Adrenal gland (tissue), 12 donors: Measurements from ENCODE around the gene MED12. TPM values are rescaled to one million over a fixed set of nuclear protein-coding genes. Genes with fewer than 3 reads are reported as not detected.

Source experiments
- DNase-seq, 7 donors: peaks; one replicate each; pipeline ENCODE4 v3.0.0-alpha.2; 2019 to 2020
- H3K27ac ChIP-seq, 5 donors: fragments of 200-600 bp; sonication (generic) in 4 of 5; 1 replicate in 3 of 5; 2 replicates in 2 of 5; pipeline versions ENCODE4 v1.5.1 to v1.8.0; 2016 to 2020; ENCODE audit warnings: mild to moderate bottlenecking in 1 of 5
- H3K27me3 ChIP-seq: fragments of 200-600 bp; 2 replicates; pipeline ENCODE4 v1.8.0; 2021
- H3K36me3 ChIP-seq, 2 donors: fragments of 200-600 bp; replicated peaks in 1 of 2; 1 replicate in 1 of 2; 2 replicates in 1 of 2; pipeline versions ENCODE4 v1.5.1 to v1.8.0; 2018 to 2022
- H3K4me1 ChIP-seq, 2 donors: fragments of 200-600 bp; replicated peaks in 1 of 2; 1 replicate in 1 of 2; 2 replicates in 1 of 2; pipeline versions ENCODE4 v1.5.1 to v1.8.0; 2018 to 2021
- H3K4me3 ChIP-seq, 4 donors: fragments of 200-600 bp; sonication (generic) in 3 of 4; one replicate each; pipeline ENCODE4 v1.5.1; 2016 to 2018
- H3K9me3 ChIP-seq, 3 donors: fragments of 200-600 bp; sonication (generic) in 1 of 3; replicated peaks in 1 of 3; 1 replicate in 2 of 3; 2 replicates in 1 of 3; pipeline versions ENCODE4 v1.5.1 to v1.8.0; 2016 to 2021
- CTCF ChIP-seq, 6 experiments: fragments of 450-650 bp in 4 of 6; fragments of 200-600 bp in 2 of 6; sonication (generic) in 1 of 6; IDR thresholded peaks; 1 replicate in 5 of 6; 2 replicates in 1 of 6; pipeline versions ENCODE4 v1.5.1 to v1.8.0; 2016 to 2021; ENCODE audit warnings: antibody characterized with exemption in 6 of 6, mild to moderate bottlenecking in 2 of 6, moderate library complexity in 1 of 6
- POLR2A ChIP-seq, 2 donors: fragments of 450-650 bp; IDR thresholded peaks; one replicate each; pipeline ENCODE4 v1.6.1; 2017; ENCODE audit warnings: antibody characterized with exemption in 2 of 2, mild to moderate bottlenecking in 2 of 2, moderate library complexity in 1 of 2
- WGBS, 4 donors: extraction: QIAGEN DNeasy Blood & Tissue Kit in 2 of 4; methylation state at CpG; one replicate each; pipeline versions ENCODE4 v1.1.5 to v1.1.7; 2013 to 2017; 5-methylcytosine and 5-hydroxymethylcytosine counted together
- intact Hi-C, 2 donors: fragments of 100-400 bp; cut with DNase I; formaldehyde crosslinking; loops; one replicate each; pipeline versions ENCODE4 v1.14.1 to v1.15.0; 2022 to 2023
- polyA plus RNA-seq, 3 donors: library from polyadenylated mRNA; stranded (reverse); fragments of 200-250 nt in 2 of 3; fragments of 350-450 nt in 1 of 3; fragmentation: Illumina TruSeq in 1 of 3; extraction: RNeasy Lipid Tissue Mini Kit (QIAGEN cat#74804) in 1 of 3; gene quantifications; one replicate each; pipeline ENCODE4 v1.2.3, GENCODE V29; 2013 to 2014
- total RNA-seq, 9 donors: library from RNA; depleted of rRNA in 4 of 9; stranded (reverse); fragments of >200 nt in 4 of 9; fragments of 120-200 nt in 1 of 9; fragmentation: NEBNext Ultra II Directional in 1 of 9; extraction: Animal tissue kit (Norgen Biotek cat#: 25700) in 1 of 9; gene quantifications; one replicate each; pipeline versions ENCODE4 v1.1.0 to v1.2.4, GENCODE V29; 2013 to 2023
- donor health status: healthy with polysubstance abuse.
- donor health status: Bipolar disorder and iron deficiency.
- donor health status: DM: yes; HTN: yes; CAD: no.
- donor health status: DM: no; HTN: no; CAD: no.
- donor health status: DM: no; HTN: no; CAD: no.
- donor health status: DM: yes; HTN: yes; CAD: no.

The MED12 gene
- total and polyA plus RNA-seq, 12 donors = 34.0 to 107 (median 78.4) TPM

GRCh38 chrX:71107245-71107644 lies 11.2 kb upstream of the MED12 start:
- no peaks in the 10 kb centered on the region for H3K9me3 ChIP-seq
- H3K27me3 ChIP-seq = no peaks in the 10 kb centered on the region
- intact Hi-C loops = no loop called here
- WGBS, 4 donors = 62 to 81% (median 74%) methylated on average over 4 of the region's 4 CpGs
- no peak for TF ChIP-seq POLR2A (IDR thresholded peaks at IDR 0.05)
- TF ChIP-seq CTCF (IDR thresholded peaks at IDR 0.05) = no peak
- no peaks in the 10 kb centered on the region for H3K36me3 ChIP-seq
- H3K4me1 ChIP-seq = peaks cover 0 to 8% of the 10 kb centered on the region in 2 donors
- no peak overlapping the region for H3K4me3 ChIP-seq
- no peak for DNase-seq
- no peak overlapping the region for H3K27ac ChIP-seq

GRCh38 chrX:71107762-71108360 lies 10.5 kb upstream of the MED12 start:
- Histone ChIP-seq H3K9me3 (no peaks in the 10 kb centered on the region), H3K4me1 (peaks cover 0 to 8% of the 10 kb centered on the region in 2 donors), H3K27ac (no peak overlapping the region), H3K4me3 (no peak overlapping the region), H3K36me3 (no peaks in the 10 kb centered on the region), H3K27me3 (no peaks in the 10 kb centered on the region)
- WGBS, 4 donors = 61 to 68% (median 61%) methylated on average over 4 to 9 of the region's 9 CpGs
- no peak for TF ChIP-seq POLR2A (IDR thresholded peaks at IDR 0.05)
- no peak for TF ChIP-seq CTCF (IDR thresholded peaks at IDR 0.05)
- DNase-seq = no peak
- intact Hi-C loops = no loop called here

GRCh38 chrX:71109051-71109450 lies 9.3 kb upstream of the MED12 start:
- Histone ChIP-seq H3K4me3 (no peak overlapping the region), H3K36me3 (no peaks in the 10 kb centered on the region), H3K4me1 (peaks cover 0 to under 1% of the 10 kb centered on the region in 2 donors), H3K27me3 (no peaks in the 10 kb centered on the region), H3K9me3 (no peaks in the 10 kb centered on the region), H3K27ac (no peak overlapping the region)
- no peak for TF ChIP-seq CTCF (IDR thresholded peaks at IDR 0.05)
- intact Hi-C loops = no loop called here
- no peak for DNase-seq
- WGBS, 4 donors = 80 to 92% (median 87%) methylated on average over 6 of the region's 6 CpGs

- Histone ChIP-seq H3K4me1 (no peaks in the 10 kb centered on the region), H3K9me3 (no peaks in the 10 kb centered on the region), H3K27me3 (no peaks in the 10 kb centered on the region), H3K36me3 (no peaks in the 10 kb centered on the region), H3K4me3 (no peak within 1 kb of the TSS), H3K27ac (no peak within 1 kb of the TSS)
- TF ChIP-seq POLR2A (IDR thresholded peaks at IDR 0.05) = no peak
- no peak for TF ChIP-seq CTCF (IDR thresholded peaks at IDR 0.05)
- intact Hi-C loops = no loop called here
- 62 to 80% (median 69%) methylated on average over 8 of the region's 8 CpGs for WGBS, 4 donors
- no peak for DNase-seq
Measured at GRCh38 chrX:71111141-71111843, 7.1 kb upstream of the MED12 start, which contains the start of gene IL2RG. Gene IL2RG, minus strand, starts transcription at chrX:71111577. Its CDS starts 38 bp downstream, at chrX:71111539.
